Caco-2 (cell line): ENCODE results near the gene HRK. TPM values are rescaled to one million over a fixed set of nuclear protein-coding genes. Genes with fewer than 3 reads are reported as not detected.
A peak's percentile ranks its signal among the peaks of the same experiment; 100 is the strongest.
"Not testable (repeated sequence)": the region's sequence is repeated elsewhere in the genome, so short reads cannot be mapped to it uniquely, and the experiment has no call there.

Experiments
- BruUV-seq: library from RNA; stranded (reverse); fragments of 400-500 nt; replicated peaks from 2 replicates; lab custom pipeline; 2021; lab: Mats Ljungman, UMichigan
- CTCF ChIA-PET: fragments of 300-600 bp; sonication (Branson Sonifier 250); formaldehyde crosslinking; loops from one replicate; lab custom pipeline; 2022; ENCODE audit warnings: antibody characterized with exemption; lab: Charles Lee
- POLR2A ChIA-PET: fragments of 300-600 bp; sonication (Branson Sonifier 250); formaldehyde crosslinking; loops from one replicate; lab custom pipeline; 2022; ENCODE audit warnings: antibody characterized with exemption; lab: Charles Lee
- DNase-seq, 2 experiments: peaks; one replicate each; pipeline versions ENCODE4 v3.0.0 to v3.0.0-alpha.2; 2020 to 2022
- H3K27me3 ChIP-seq: replicated peaks from 2 replicates; pipeline ENCODE4 v1.6.0; 2011; ENCODE audit warnings: low read length; ENCODE audit not compliant: control insufficient read depth, insufficient read depth
- H3K36me3 ChIP-seq: 2 replicates; pipeline ENCODE4 v1.5.1; 2011; ENCODE audit warnings: low read length; ENCODE audit not compliant: control insufficient read depth, insufficient read depth
- H3K4me1 ChIP-seq: fragments of 250-450 bp; sonication (Bioruptor Pico); 2 replicates; pipeline ENCODE4 v1.5.1; 2020; ENCODE audit warnings: mild to moderate bottlenecking
- H3K4me3 ChIP-seq: 2 replicates; pipeline ENCODE4 v1.5.1; 2011; ENCODE audit warnings: low read depth, mild to moderate bottlenecking, control low read depth, low read length
- H3K9me3 ChIP-seq: fragments of 250-450 bp; sonication (Bioruptor Pico); 2 replicates; pipeline ENCODE4 v1.5.1; 2020; ENCODE audit warnings: mild to moderate bottlenecking, moderate library complexity
- H3K27ac Mint-ChIP-seq: one replicate; pipeline ENCODE4 v1.8.0; 2022; ENCODE audit warnings: mixed read lengths; ENCODE audit not compliant: unreplicated experiment
- H3K27me3 Mint-ChIP-seq: one replicate; pipeline ENCODE4 v1.8.0; 2022; ENCODE audit warnings: mixed read lengths; ENCODE audit not compliant: insufficient read depth, unreplicated experiment
- H3K36me3 Mint-ChIP-seq: one replicate; pipeline ENCODE4 v1.8.0; 2022; ENCODE audit warnings: mild to moderate bottlenecking, mixed read lengths; ENCODE audit not compliant: insufficient read depth, unreplicated experiment
- H3K4me1 Mint-ChIP-seq: one replicate; pipeline ENCODE4 v1.8.0; 2022; ENCODE audit warnings: low read depth, mixed read lengths; ENCODE audit not compliant: unreplicated experiment
- H3K4me3 Mint-ChIP-seq: one replicate; pipeline ENCODE4 v1.8.0; 2022; ENCODE audit warnings: mild to moderate bottlenecking, moderate library complexity, mixed read lengths; ENCODE audit not compliant: unreplicated experiment
- H3K9me3 Mint-ChIP-seq: one replicate; pipeline ENCODE4 v1.8.0; 2022; ENCODE audit warnings: mixed read lengths; ENCODE audit not compliant: unreplicated experiment
- CTCF ChIP-seq, 2 experiments: fragments of 200-600 bp in 1 of 2; IDR thresholded peaks; 1 replicate in 1 of 2; 2 replicates in 1 of 2; pipeline versions ENCODE4 v1.5.1 to v1.8.0; 2011 to 2022; ENCODE audit warnings: antibody characterized with exemption in 1 of 2, control low read depth in 1 of 2, inconsistent platforms in 1 of 2, low read depth in 1 of 2, low read length in 1 of 2, mild to moderate bottlenecking in 1 of 2, moderate library complexity in 1 of 2; ENCODE audit not compliant: insufficient read depth in 1 of 2, severe bottlenecking in 1 of 2, unreplicated experiment in 1 of 2
- intact Hi-C: fragments of 100-400 bp; cut with micrococcal nuclease; formaldehyde crosslinking; loops from one replicate; pipeline ENCODE4 v1.10.0; 2022; ENCODE audit not compliant: unreplicated experiment
- total RNA-seq: library from RNA; stranded (reverse); gene quantifications from 2 replicates; pipeline ENCODE4 v1.2.3, GENCODE V29; 2022

HRK gene
- total RNA-seq, 1 experiment from 2014 or later, result 0.61 TPM

GRCh38 chr12:116818341-116818856 lies 62.8 kb downstream of the HRK start:
- POLR2A ChIA-PET, result no interaction called here
- Mint-ChIP-seq H3K27ac (peak overlapping the region; percentile 39), H3K27me3 (no peaks in the 10 kb centered on the region), H3K4me1 (peaks cover 15% of the 10 kb centered on the region), H3K4me3 (peak overlapping the region; percentile 83), H3K9me3 (no peaks in the 10 kb centered on the region), H3K36me3 (peaks cover 19% of the 10 kb centered on the region)
- Histone ChIP-seq H3K36me3 (no peaks in the 10 kb centered on the region), H3K4me3 (peak overlapping the region; percentile 92), H3K9me3 (no peaks in the 10 kb centered on the region), H3K4me1 (no peaks in the 10 kb centered on the region; the same call in 1 of the 2 replicates), H3K27me3 (no peaks in the 10 kb centered on the region)
- no peak for TF ChIP-seq CTCF (IDR thresholded peaks at IDR 0.05; ENCODE audit: insufficient read depth in 1 of 2, low read depth in 1 of 2, low read length in 1 of 2, severe bottlenecking in 1 of 2, unreplicated experiment in 1 of 2)
- no peak for DNase-seq
- CTCF ChIA-PET, result no interaction called here
- intact Hi-C loops, result no loop called here
- no TSS peak for BruUV-seq

- H3K27ac Mint-ChIP-seq, H3K9me3 ChIP-seq, intact Hi-C loops, CTCF ChIA-PET, H3K4me1 ChIP-seq, H3K4me1 Mint-ChIP-seq, H3K27me3 Mint-ChIP-seq, H3K9me3 Mint-ChIP-seq, H3K4me3 Mint-ChIP-seq, H3K27me3 ChIP-seq, H3K4me3 ChIP-seq, DNase-seq, POLR2A ChIA-PET, H3K36me3 ChIP-seq, BruUV-seq: not testable (repeated sequence)
- peaks cover 11% of the 10 kb centered on the region for H3K36me3 Mint-ChIP-seq
Observed at GRCh38 chr12:116814766-116815165, 66.5 kb downstream of the HRK start.

- BruUV-seq, result no TSS peak
- Mint-ChIP-seq H3K9me3 (no peaks in the 10 kb centered on the region), H3K27ac (no peak overlapping the region), H3K36me3 (no peaks in the 10 kb centered on the region), H3K4me1 (peaks cover 8% of the 10 kb centered on the region), H3K27me3 (no peaks in the 10 kb centered on the region), H3K4me3 (no peak overlapping the region)
- DNase-seq, result no peak
- CTCF ChIA-PET, result no interaction called here
- no peak overlapping the region for H3K4me3 ChIP-seq
- no peaks in the 10 kb centered on the region for H3K4me1 ChIP-seq
- POLR2A ChIA-PET, result no interaction called here
- no peaks in the 10 kb centered on the region for H3K27me3 ChIP-seq
- H3K9me3 ChIP-seq, result no peaks in the 10 kb centered on the region
- H3K36me3 ChIP-seq, result no peaks in the 10 kb centered on the region
- intact Hi-C loops, result no loop called here
- TF ChIP-seq CTCF (IDR thresholded peaks at IDR 0.05; ENCODE audit: insufficient read depth in 1 of 2, low read depth in 1 of 2, low read length in 1 of 2, severe bottlenecking in 1 of 2, unreplicated experiment in 1 of 2), result no peak
Observed at GRCh38 chr12:116813271-116814041, 67.8 kb downstream of the HRK start.
